Measurements from ENCODE around the gene THOP1.
A peak's percentile ranks its signal among the peaks of the same experiment; 100 is the strongest.

Gene THOP1

GRCh38 chr19:2841855-2842574, 56.7 kb downstream of the THOP1 start:
- DNase-seq (ENCODE audit: extremely low spot score, insufficient read length, low read depth) = no peak
- FAIRE-seq = no peak

DNA sequence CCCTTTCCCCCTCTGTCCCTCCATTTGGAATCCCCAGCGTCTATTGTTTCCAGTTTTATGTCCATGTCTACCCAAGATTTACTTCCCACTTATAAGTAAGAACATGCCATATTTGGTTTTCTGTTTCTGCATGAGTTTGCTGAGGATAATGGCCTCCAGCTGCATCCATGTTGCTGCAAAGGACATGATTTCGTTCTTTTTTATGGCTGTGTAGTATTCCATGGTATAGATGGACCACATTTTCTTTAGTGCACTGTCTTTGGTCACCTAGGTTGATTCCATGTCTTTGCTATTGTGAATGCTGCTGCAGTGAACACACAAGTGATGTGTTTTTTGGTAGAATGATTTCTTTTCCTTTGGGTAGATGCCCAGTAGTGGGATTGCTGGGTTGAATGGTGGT, 59.8 kb downstream of the THOP1 start:
- DNase-seq (ENCODE audit: extremely low spot score, insufficient read length, low read depth) (no peak), FAIRE-seq (no peak)

- FAIRE-seq (no peak), DNase-seq (ENCODE audit: extremely low spot score, insufficient read length, low read depth) (no peak)
Measured at GRCh38 chr19:2846180-2846894, 61.0 kb downstream of the THOP1 start.

DNA sequence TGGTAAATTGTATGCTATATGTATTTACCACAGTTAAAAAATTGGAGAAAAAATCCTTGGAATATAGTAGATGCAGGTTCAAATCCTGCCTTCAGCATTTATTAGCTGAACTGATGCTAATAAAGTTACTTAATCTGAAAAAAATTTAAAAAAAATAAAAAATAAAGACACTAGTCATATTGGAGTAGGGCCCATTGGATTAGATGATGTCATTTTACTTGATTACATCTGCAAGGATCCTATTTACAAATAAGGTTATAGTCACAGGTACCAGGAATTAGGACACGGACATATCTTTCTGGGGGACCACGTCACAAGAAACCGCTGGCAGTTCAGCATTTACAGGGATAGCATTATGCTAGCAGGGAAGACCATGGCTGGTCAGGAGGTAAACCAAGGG, 62.2 kb downstream of the THOP1 start:
- DNase-seq (ENCODE audit: extremely low spot score, insufficient read length, low read depth) (no peak), FAIRE-seq (no peak)

DNA sequence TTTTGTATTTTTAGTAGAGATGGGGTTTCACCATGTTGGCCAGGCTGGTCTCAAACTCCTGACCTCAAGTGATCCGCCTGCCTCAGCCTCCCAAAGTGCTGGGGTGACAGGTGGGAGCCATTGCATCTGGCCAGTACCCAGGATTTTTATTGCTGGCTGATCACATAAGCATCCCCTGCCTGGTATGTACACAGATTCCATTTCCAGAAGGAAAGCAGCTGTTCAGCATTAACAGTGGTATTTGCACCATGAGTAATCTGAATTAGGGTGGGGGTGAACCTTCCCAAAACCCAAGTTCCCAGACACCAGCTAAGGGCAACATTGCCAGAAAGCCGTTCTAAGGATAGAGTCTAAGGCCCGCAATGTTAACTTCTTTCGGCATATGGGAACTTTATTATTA, 63.3 kb downstream of the THOP1 start:
- FAIRE-seq (no peak), DNase-seq (ENCODE audit: extremely low spot score, insufficient read length, low read depth) (no peak)

GRCh38 chr19:2850256-2850925, 65.1 kb downstream of the THOP1 start:
- DNase-seq (ENCODE audit: extremely low spot score, insufficient read length, low read depth) (no peak), FAIRE-seq (no peak)

- FAIRE-seq = no peak
Measured at GRCh38 chr19:2852598-2852997, 67.3 kb downstream of the THOP1 start.

GRCh38 chr19:2853015-2853606, 67.8 kb downstream of the THOP1 start:
- FAIRE-seq = no peak

More at GRCh38 chr19:2852598-2852997, 67.3 kb downstream of the THOP1 start:
- DNase-seq (ENCODE audit: extremely low spot score, insufficient read length, low read depth) = no peak

DNA sequence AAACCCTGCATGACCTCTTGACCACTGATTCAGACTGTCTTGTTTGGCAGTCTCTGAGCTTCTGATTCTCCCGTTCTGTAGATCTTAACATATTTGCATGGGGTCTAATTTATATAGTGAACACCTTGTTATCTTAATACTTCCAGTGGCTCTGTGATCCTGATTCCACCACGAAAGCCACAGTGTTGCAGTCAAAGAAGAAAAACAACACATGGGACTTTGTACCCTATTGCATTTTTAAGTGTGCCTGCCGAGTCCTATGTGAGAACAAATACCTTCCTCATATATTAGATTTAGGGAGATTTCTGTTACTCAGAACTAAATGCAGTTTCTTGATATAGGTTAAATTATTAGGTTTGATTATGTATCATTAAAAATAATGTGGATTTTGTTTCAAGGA, 69.5 kb downstream of the THOP1 start:
- FAIRE-seq (no peak), DNase-seq (ENCODE audit: extremely low spot score, insufficient read length, low read depth) (no peak)

More at GRCh38 chr19:2853015-2853606, 67.8 kb downstream of the THOP1 start:
- no peak for DNase-seq (ENCODE audit: extremely low spot score, insufficient read length, low read depth)

GRCh38 chr19:2856457-2857050, 71.3 kb downstream of the THOP1 start:
- DNase-seq (ENCODE audit: extremely low spot score, insufficient read length, low read depth) (no peak), FAIRE-seq (peak; percentile 49)

- DNase-seq (ENCODE audit: extremely low spot score, insufficient read length, low read depth) (no peak), FAIRE-seq (no peak)
Measured at GRCh38 chr19:2858864-2859263, 73.6 kb downstream of the THOP1 start.

GRCh38 chr19:2863816-2864215, 78.5 kb downstream of the THOP1 start:
- FAIRE-seq = no peak

More at GRCh38 chr19:2863816-2864215, 78.5 kb downstream of the THOP1 start:
- DNase-seq (ENCODE audit: extremely low spot score, insufficient read length, low read depth) = no peak

Measured in GM18507 (cell line).